Keratinocyte (primary cell): Measurements from ENCODE around the gene RAB14. TPM values are rescaled to one million over a fixed set of nuclear protein-coding genes. Genes with fewer than 3 reads are reported as not detected.

Experiments
- polyA plus RNA-seq, 5 experiments: library from polyadenylated mRNA; depleted of rRNA in 3 of 5; stranded (reverse) in 3 of 5; stranded (forward) in 1 of 5; unstranded in 1 of 5; fragments of >200 nt; gene quantifications; 1 replicate in 1 of 5; 2 replicates in 3 of 5; 3 replicates in 1 of 5; pipeline versions ENCODE4 v1.2.1 to v1.2.3, GENCODE V29; 2011 to 2012; ENCODE audit warnings: missing spikeins in 2 of 5, low read depth in 1 of 5, low replicate concordance in 1 of 5
- small RNA-seq, 3 experiments: library from RNA; depleted of rRNA; stranded (forward); fragments of <200 nt; gene quantifications; one replicate each; pipeline ENCODE3, GENCODE V24; 2012; ENCODE audit warnings: low read depth in 3 of 3, low replicate concordance in 1 of 3; ENCODE audit not compliant: insufficient read length in 3 of 3

The RAB14 gene
- polyA plus RNA-seq, 1 donor (not counting 4 experiments of a cell fraction or from before 2014, with no cell fraction given): 42.8 TPM

Small RNA genes lying within 50 kb of the gene (small RNA-seq; reads per million reads assigned to genes)
- 0 to 0.33 (median 0) reads per million in 3 experiments for gene RN7SL181P

Other genes starting within 250 kb of the RAB14 start
- 0.49 to 0.76 TPM (median 0.70 TPM) in 3 replicates for gene C5, start 151.6 kb downstream of the RAB14 start, polyA plus RNA-seq
- gene CNTRL, start 126.9 kb downstream of the RAB14 start, polyA plus RNA-seq: 2.4 to 5.3 TPM (median 3.5 TPM) in 3 replicates
- 166 to 348 TPM (median 287 TPM) in 3 replicates for gene GSN, start 66.3 kb upstream of the RAB14 start, polyA plus RNA-seq
- 100.0 to 121 TPM (median 101 TPM) in 3 replicates for gene STOM, start 168.4 kb upstream of the RAB14 start, polyA plus RNA-seq